Measurements from ENCODE around the gene TUSC2. TPM values are rescaled to one million over a fixed set of nuclear protein-coding genes. Genes with fewer than 3 reads are reported as not detected.

Gene TUSC2
- total and polyA plus RNA-seq, 2 of the 8 experiments (the other 6 are each of a cell fraction or from before 2014, with no cell fraction given), result 33.3 to 65.4 TPM

DNA sequence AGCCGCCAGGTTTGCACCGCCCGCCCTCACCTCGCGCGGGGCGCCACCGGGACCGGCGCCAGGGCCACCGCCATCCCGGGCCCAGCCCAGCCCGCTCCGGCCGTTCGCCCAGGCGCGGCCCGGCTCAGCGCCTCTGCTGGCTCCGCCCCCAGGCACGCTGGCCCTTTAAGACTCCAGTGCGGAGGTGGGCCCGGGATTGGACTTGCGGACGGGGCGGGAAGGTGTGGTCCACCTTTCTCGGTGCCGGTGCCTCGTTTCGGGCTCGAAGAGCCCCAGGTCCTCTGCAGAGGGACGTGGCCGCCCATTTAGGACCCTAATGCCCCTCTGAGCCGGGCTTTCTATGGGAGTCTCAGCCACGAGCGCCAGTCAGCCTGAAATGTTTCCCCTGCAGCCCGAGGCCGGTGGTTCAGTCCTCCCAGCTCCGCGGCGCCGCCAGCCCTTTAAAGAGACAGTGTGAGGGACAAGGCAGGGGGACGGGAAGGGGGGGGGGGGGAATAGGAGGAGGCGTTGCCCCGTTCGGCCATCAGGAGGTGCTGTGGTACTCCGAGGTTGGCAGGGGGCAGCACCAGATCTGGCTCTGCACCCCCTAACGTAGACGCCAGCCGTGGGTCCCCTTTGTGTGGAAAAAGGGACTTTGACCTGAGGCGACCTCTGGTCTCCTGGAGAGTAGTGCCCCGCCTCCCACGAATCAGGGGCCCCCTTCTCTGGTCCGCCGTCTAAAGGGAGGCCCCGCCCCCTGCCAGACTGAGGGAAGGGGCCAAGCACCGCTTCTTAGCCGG lies 6.5 kb downstream of the TUSC2 start (continued):
- TF ChIP-seq CEBPB (IDR thresholded peaks at IDR 0.05; ENCODE audit: low read depth, low read length) (no peak), TCF12 (IDR thresholded peaks at IDR 0.05; ENCODE audit: low read depth, low read length) (no peak), FOSL1 (IDR thresholded peaks at IDR 0.05; ENCODE audit: insufficient read depth, low read depth, low read length) (no peak), USF2 (IDR thresholded peaks at IDR 0.05; ENCODE audit: low read length) (no peak), RNF2 (IDR thresholded peaks at IDR 0.05; ENCODE audit: borderline replicate concordance, low read depth, low read length, missing control alignments, poor library complexity, severe bottlenecking) (no peak), KDM4A (IDR thresholded peaks at IDR 0.05; ENCODE audit: low read depth, low read length, severe bottlenecking) (peak; percentile 11), GABPA (IDR thresholded peaks at IDR 0.05; ENCODE audit: borderline replicate concordance, insufficient read depth, low read length) (peak; percentile 23; the same call in 1 of the 2 replicates), MAFK (IDR thresholded peaks at IDR 0.05; ENCODE audit: low read depth, low read length) (no peak), TBP (IDR thresholded peaks at IDR 0.05; ENCODE audit: low read depth, low read length) (peak; percentile 55), POU5F1 (IDR thresholded peaks at IDR 0.05; ENCODE audit: low read depth, low read length) (no peak), YY1 (IDR thresholded peaks at IDR 0.05; ENCODE audit: low read depth, low read length) (no peak), ZNF274 (IDR thresholded peaks at IDR 0.05; ENCODE audit: borderline replicate concordance, extremely low read depth, low read length) (no peak), CBX5 (IDR thresholded peaks at IDR 0.05; ENCODE audit: low read depth, low read length) (no peak), SP1 (IDR thresholded peaks at IDR 0.05; ENCODE audit: low read depth, low read length) (peak; percentile 57; the same call in 1 of the 2 replicates), RBBP5 (IDR thresholded peaks at IDR 0.05; ENCODE audit: borderline replicate concordance, low read depth, low read length) (no peak), HDAC2 (IDR thresholded peaks at IDR 0.05; ENCODE audit: borderline replicate concordance in 1 of 2, low read depth in 2 of 2, low read length in 2 of 2) (0 out of 4 replicates have a peak, but pooled peaks of 1 of the 2 experiments have one; percentile 50)
- TF ChIP-seq, protein P1, sequence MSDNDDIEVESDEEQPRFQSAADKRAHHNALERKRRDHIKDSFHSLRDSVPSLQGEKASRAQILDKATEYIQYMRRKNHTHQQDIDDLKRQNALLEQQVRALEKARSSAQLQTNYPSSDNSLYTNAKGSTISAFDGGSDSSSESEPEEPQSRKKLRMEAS (IDR thresholded peaks at IDR 0.05), result peak; percentile 41
- TF ChIP-seq, protein P2, sequence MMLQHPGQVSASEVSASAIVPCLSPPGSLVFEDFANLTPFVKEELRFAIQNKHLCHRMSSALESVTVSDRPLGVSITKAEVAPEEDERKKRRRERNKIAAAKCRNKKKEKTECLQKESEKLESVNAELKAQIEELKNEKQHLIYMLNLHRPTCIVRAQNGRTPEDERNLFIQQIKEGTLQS (IDR thresholded peaks at IDR 0.05; ENCODE audit: insufficient read depth, low read depth, low read length), result no peak
- TF ChIP-seq, protein P3, sequence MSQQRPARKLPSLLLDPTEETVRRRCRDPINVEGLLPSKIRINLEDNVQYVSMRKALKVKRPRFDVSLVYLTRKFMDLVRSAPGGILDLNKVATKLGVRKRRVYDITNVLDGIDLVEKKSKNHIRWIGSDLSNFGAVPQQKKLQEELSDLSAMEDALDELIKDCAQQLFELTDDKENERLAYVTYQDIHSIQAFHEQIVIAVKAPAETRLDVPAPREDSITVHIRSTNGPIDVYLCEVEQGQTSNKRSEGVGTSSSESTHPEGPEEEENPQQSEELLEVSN (IDR thresholded peaks at IDR 0.05), result peak; percentile 41
